Activated CD8-positive, alpha-beta memory T cell treated with anti-CD3 and anti-CD28 coated beads, Interleukin-2, amount 10 ng/mL, durations not matched to agents 7 days and 5 days (primary cell): ENCODE results near the gene SDHAF1. TPM values are rescaled to one million over a fixed set of nuclear protein-coding genes. Genes with fewer than 3 reads are reported as not detected.
"Not testable (repeated sequence)": the region's sequence is repeated elsewhere in the genome, so short reads cannot be mapped to it uniquely, and the experiment has no call there.

Experiments
- ATAC-seq: fragments of 150-1000 bp; cut with Tn5 transposase; one replicate; pipeline ENCODE4 v1.10.0; 2021; ENCODE audit warnings: moderate library complexity
- CTCF ChIA-PET: fragments of 350-600 bp; sonication (Branson Sonifier 250); formaldehyde crosslinking; loops from one replicate; lab custom pipeline; 2021; ENCODE audit warnings: antibody characterized with exemption; lab: Charles Lee
- DNase-seq: peaks from one replicate; pipeline ENCODE4 v3.0.0-alpha.2; 2020
- H3K27ac Mint-ChIP-seq: one replicate; pipeline ENCODE4 v1.8.0; 2021; ENCODE audit warnings: mild to moderate bottlenecking, mixed read lengths
- H3K27me3 Mint-ChIP-seq: one replicate; pipeline ENCODE4 v1.8.0; 2021; ENCODE audit warnings: mixed read lengths
- H3K36me3 Mint-ChIP-seq: one replicate; pipeline ENCODE4 v1.8.0; 2021; ENCODE audit warnings: mild to moderate bottlenecking, mixed read lengths
- H3K4me1 Mint-ChIP-seq: one replicate; pipeline ENCODE4 v1.8.0; 2021; ENCODE audit warnings: mixed read lengths
- H3K4me3 Mint-ChIP-seq: one replicate; pipeline ENCODE4 v1.8.0; 2021; ENCODE audit warnings: mild to moderate bottlenecking, moderate library complexity, mixed read lengths
- H3K9me3 Mint-ChIP-seq: one replicate; pipeline ENCODE4 v1.8.0; 2022; ENCODE audit warnings: low read depth, mixed read lengths
- total RNA-seq, 2 experiments: library from RNA; stranded (reverse); gene quantifications; one replicate each; pipeline ENCODE4 v1.2.3, GENCODE V29; 2021

SDHAF1 gene
- total RNA-seq, 2 experiments from 2014 or later: 19.8 to 20.2 TPM

GRCh38 chr19:36040495-36040894 is 45.5 kb downstream of the SDHAF1 start:
- Mint-ChIP-seq H3K36me3 (peaks cover 5% of the 10 kb centered on the region), H3K27me3 (no peaks in the 10 kb centered on the region), H3K9me3 (no peaks in the 10 kb centered on the region), H3K4me1 (peaks cover 12% of the 10 kb centered on the region), H3K4me3 (no peak overlapping the region), H3K27ac (no peak overlapping the region)
- CTCF ChIA-PET: interaction anchor here (0.7 kb wide), 1 partner anchor 55 kb away, joined by 3 read pairs; no protein-coding TSS in a partner anchor
- no peak for ATAC-seq
- no peak for DNase-seq

- H3K9me3 Mint-ChIP-seq, H3K4me3 Mint-ChIP-seq, ATAC-seq, DNase-seq, H3K27me3 Mint-ChIP-seq, H3K4me1 Mint-ChIP-seq, H3K36me3 Mint-ChIP-seq, H3K27ac Mint-ChIP-seq: not testable (repeated sequence)
- CTCF ChIA-PET: interaction anchor here (0.7 kb wide), 1 partner anchor 56 kb away, joined by 3 read pairs; no protein-coding TSS in a partner anchor
Measured at GRCh38 chr19:36041092-36041491, 46.1 kb downstream of the SDHAF1 start.

- Mint-ChIP-seq H3K4me3 (no peak overlapping the region), H3K4me1 (peaks cover 6% of the 10 kb centered on the region), H3K36me3 (peaks cover 6% of the 10 kb centered on the region), H3K27me3 (no peaks in the 10 kb centered on the region), H3K9me3 (no peaks in the 10 kb centered on the region), H3K27ac (no peak overlapping the region)
- no peak for DNase-seq
- no peak for ATAC-seq
- CTCF ChIA-PET: no interaction called here
Measured at GRCh38 chr19:36041831-36042230, 46.8 kb downstream of the SDHAF1 start.

- Mint-ChIP-seq H3K4me1 (no peaks in the 10 kb centered on the region), H3K4me3 (no peak overlapping the region), H3K27ac (no peak overlapping the region), H3K36me3 (peaks cover 9% of the 10 kb centered on the region), H3K27me3 (no peaks in the 10 kb centered on the region), H3K9me3 (no peaks in the 10 kb centered on the region)
- ATAC-seq (no peak), DNase-seq (no peak)
- CTCF ChIA-PET: no interaction called here
Measured at GRCh38 chr19:36043952-36044351, 49.0 kb downstream of the SDHAF1 start.

Other genes starting within 250 kb of the SDHAF1 start
- 10 to 100 TPM; 25.1 to 35.6 TPM for gene U2AF1L4, start 249.8 kb upstream of the SDHAF1 start, total RNA-seq
- 10 to 100 TPM; 39.1 to 49.0 TPM for gene PSENEN, start 249.5 kb upstream of the SDHAF1 start, total RNA-seq
- gene LIN37, start 246.6 kb upstream of the SDHAF1 start, total RNA-seq: 1 to 10 TPM; 8.9 to 9.2 TPM
- not detected for gene HSPB6, start 238.2 kb upstream of the SDHAF1 start, total RNA-seq
- 10 to 100 TPM; 46.5 to 57.8 TPM for gene PROSER3, start 237.0 kb upstream of the SDHAF1 start, total RNA-seq
- gene ARHGAP33, start 219.6 kb upstream of the SDHAF1 start, total RNA-seq: 100 to 1,000 TPM in 1 of 2 experiments, 10 to 100 TPM in 1; 40.0 to 101 TPM
- not detected for gene PRODH2, start 182.3 kb upstream of the SDHAF1 start, total RNA-seq
- gene NPHS1, start 142.7 kb upstream of the SDHAF1 start, total RNA-seq: not detected
- gene KIRREL2, start 138.3 kb upstream of the SDHAF1 start, total RNA-seq: 1 to 10 TPM; 1.1 to 1.4 TPM
- 1 to 10 TPM; 1.5 to 2.0 TPM for gene APLP1, start 126.6 kb upstream of the SDHAF1 start, total RNA-seq
- 10 to 100 TPM; 52.7 to 52.9 TPM for gene NFKBID, start 94.6 kb upstream of the SDHAF1 start, total RNA-seq
- 100 to 1,000 TPM; 184 to 195 TPM for gene HCST, start 92.7 kb upstream of the SDHAF1 start, total RNA-seq
- under 1 TPM in 1 of 2 experiments, not detected in 1; 0.96 TPM for gene TYROBP, start 86.9 kb upstream of the SDHAF1 start, total RNA-seq
- gene LRFN3, start 58.8 kb upstream of the SDHAF1 start, total RNA-seq: 10 to 100 TPM; 11.9 TPM
- 1 to 10 TPM; 1.4 to 3.2 TPM for gene SYNE4, start 13.6 kb downstream of the SDHAF1 start, total RNA-seq
- gene ALKBH6, start 19.0 kb downstream of the SDHAF1 start, total RNA-seq: 10 to 100 TPM; 41.0 to 44.7 TPM
- 1 to 10 TPM in 1 of 2 experiments, under 1 TPM in 1; 0.98 to 1.1 TPM for gene CLIP3, start 37.7 kb downstream of the SDHAF1 start, total RNA-seq
- 1 to 10 TPM; 2.4 to 4.2 TPM for gene THAP8, start 59.1 kb downstream of the SDHAF1 start, total RNA-seq
- gene WDR62, start 59.7 kb downstream of the SDHAF1 start, total RNA-seq: 10 to 100 TPM; 34.5 to 46.0 TPM
- not detected for gene OVOL3, start 116.0 kb downstream of the SDHAF1 start, total RNA-seq
- gene POLR2I, start 119.7 kb downstream of the SDHAF1 start, total RNA-seq: 10 to 100 TPM; 63.2 to 65.3 TPM
- gene TBCB, start 120.3 kb downstream of the SDHAF1 start, total RNA-seq: 100 to 1,000 TPM; 141 to 166 TPM
- gene CAPNS1, start 144.9 kb downstream of the SDHAF1 start, total RNA-seq: 100 to 1,000 TPM; 411 to 479 TPM
- not detected for gene COX7A1, start 157.3 kb downstream of the SDHAF1 start, total RNA-seq
- gene ZNF565, start 219.5 kb downstream of the SDHAF1 start, total RNA-seq: 1 to 10 TPM; 1.6 to 2.3 TPM
- gene ZNF146, start 219.9 kb downstream of the SDHAF1 start, total RNA-seq: 10 to 100 TPM; 55.1 to 75.6 TPM